SK-N-SH treated with all-trans-retinoic acid at 6 μM for 48 hours (cell line): ENCODE measurements around the gene PAN2.

Source experiments
- CREB5 ChIP-seq: fragments of 250-450 bp; sonication (Bioruptor Pico); IDR thresholded peaks from 2 replicates; pipeline ENCODE4 v1.5.1; 2020; ENCODE audit warnings: low read depth, mild to moderate bottlenecking, moderate library complexity
- PATZ1 ChIP-seq: fragments of 250-450 bp; sonication (Bioruptor Pico); IDR thresholded peaks from 2 replicates; pipeline ENCODE4 v1.8.0; 2020; ENCODE audit warnings: mild to moderate bottlenecking, moderate library complexity, borderline replicate concordance
- RARB ChIP-seq: fragments of 250-450 bp; sonication (Bioruptor Pico); IDR thresholded peaks from 2 replicates; pipeline ENCODE4 v1.8.0; 2021; ENCODE audit warnings: mild to moderate bottlenecking, moderate library complexity
- SNAI2 ChIP-seq: fragments of 250-450 bp; sonication (Bioruptor Pico); IDR thresholded peaks from 2 replicates; pipeline ENCODE4 v1.5.0; 2020; ENCODE audit warnings: mild to moderate bottlenecking, moderate library complexity

- TF ChIP-seq SNAI2 (CRISPR knock-in tag) (no peak), RARB (CRISPR knock-in tag) (no peak), PATZ1 (no peak), CREB5 (CRISPR knock-in tag) (no peak)
These were observed 33.1 kb upstream of the PAN2 start for GRCh38 chr12:56366948-56367347.
